ENCODE results near the gene RER1.

RER1 gene

GRCh38 chr1:2402420-2402819 lies 10.8 kb downstream of the RER1 start:
- no peak for TF ChIP-seq CTCF (IDR thresholded peaks at IDR 0.05)
- H3K27ac Mint-ChIP-seq: no peak overlapping the region
- no peaks in the 10 kb centered on the region for H3K4me1 Mint-ChIP-seq
- no peaks in the 10 kb centered on the region for H3K9me3 Mint-ChIP-seq
- H3K4me3 Mint-ChIP-seq: no peak overlapping the region
- H3K27me3 Mint-ChIP-seq (ENCODE audit: low read depth, poor library complexity): no peaks in the 10 kb centered on the region
- no peak for DNase-seq
- peaks cover 48% of the 10 kb centered on the region for H3K36me3 Mint-ChIP-seq (ENCODE audit: low read depth)

GRCh38 chr1:2403273-2403672 lies 11.6 kb downstream of the RER1 start:
- Mint-ChIP-seq H3K27ac (no peak overlapping the region), H3K36me3 (ENCODE audit: low read depth) (peaks cover 48% of the 10 kb centered on the region), H3K4me1 (no peaks in the 10 kb centered on the region), H3K27me3 (ENCODE audit: low read depth, poor library complexity) (no peaks in the 10 kb centered on the region), H3K4me3 (no peak overlapping the region), H3K9me3 (no peaks in the 10 kb centered on the region)
- no peak for TF ChIP-seq CTCF (IDR thresholded peaks at IDR 0.05)
- DNase-seq: no peak

GRCh38 chr1:2404142-2404889 lies 12.7 kb downstream of the RER1 start:
- Mint-ChIP-seq H3K4me1 (no peaks in the 10 kb centered on the region), H3K36me3 (ENCODE audit: low read depth) (peaks cover 40% of the 10 kb centered on the region), H3K27ac (peak overlapping the region; percentile 81), H3K27me3 (ENCODE audit: low read depth, poor library complexity) (no peaks in the 10 kb centered on the region), H3K9me3 (no peaks in the 10 kb centered on the region), H3K4me3 (no peak overlapping the region)
- DNase-seq: no peak
- TF ChIP-seq CTCF (IDR thresholded peaks at IDR 0.05): no peak

- H3K27ac Mint-ChIP-seq: no peak overlapping the region
- peaks cover 35% of the 10 kb centered on the region for H3K36me3 Mint-ChIP-seq (ENCODE audit: low read depth)
These were observed 13.4 kb downstream of the RER1 start for GRCh38 chr1:2404890-2405511.

GRCh38 chr1:2405588-2406295 lies 14.1 kb downstream of the RER1 start:
- no peak for TF ChIP-seq CTCF (IDR thresholded peaks at IDR 0.05)
- H3K4me3 Mint-ChIP-seq: no peak overlapping the region
- peaks cover 34% of the 10 kb centered on the region for H3K36me3 Mint-ChIP-seq (ENCODE audit: low read depth)
- no peaks in the 10 kb centered on the region for H3K27me3 Mint-ChIP-seq (ENCODE audit: low read depth, poor library complexity)
- peak overlapping the region; percentile 69 for H3K27ac Mint-ChIP-seq
- peaks cover 1% of the 10 kb centered on the region for H3K4me1 Mint-ChIP-seq
- no peaks in the 10 kb centered on the region for H3K9me3 Mint-ChIP-seq
- no peak for DNase-seq

More at GRCh38 chr1:2404890-2405511, 13.4 kb downstream of the RER1 start:
- no peak overlapping the region for H3K4me3 Mint-ChIP-seq
- DNase-seq: no peak
- H3K27me3 Mint-ChIP-seq (ENCODE audit: low read depth, poor library complexity): no peaks in the 10 kb centered on the region
- no peaks in the 10 kb centered on the region for H3K9me3 Mint-ChIP-seq
- H3K4me1 Mint-ChIP-seq: no peaks in the 10 kb centered on the region
- no peak for TF ChIP-seq CTCF (IDR thresholded peaks at IDR 0.05)
